ENCODE results near the gene ZHX3. TPM values are rescaled to one million over a fixed set of nuclear protein-coding genes. Genes with fewer than 3 reads are reported as not detected.

The ZHX3 gene
- polyA plus RNA-seq, 3 donors: 0.58 to 3.2 (median 1.1) TPM

- peaks cover 11 to 24% (median 16%) of the 10 kb centered on the region in 3 donors for H3K27me3 Mint-ChIP-seq (ENCODE audit: low read depth in 3 of 3)
- intact Hi-C loops (cut with micrococcal nuclease): loop anchor here in 1 of 2 donors (10.0 kb wide), 1 partner anchor 383 kb away; no protein-coding TSS in a partner anchor
- Histone ChIP-seq H4K20me1 (ENCODE audit: insufficient read depth, low read length) (no peaks in the 10 kb centered on the region), H3K27ac (ENCODE audit: low read depth in 1 of 2, low read length in 2 of 2) (no peak overlapping the region), H3K27me3 (ENCODE audit: control insufficient read depth in 2 of 2, insufficient read depth in 2 of 2, low read length in 2 of 2) (no peaks in the 10 kb centered on the region), H3K4me2 (replicated peaks; ENCODE audit: extremely low read depth, low read length, poor library complexity, severe bottlenecking) (no peak overlapping the region), H3K4me3 (replicated peaks in 1 of 3; ENCODE audit: low read depth in 2 of 3, low read length in 3 of 3) (no peak overlapping the region), H3K9me3 (replicated peaks in 1 of 2; ENCODE audit: control insufficient read depth in 1 of 2, insufficient read depth in 1 of 2, low read length in 2 of 2) (no peaks in the 10 kb centered on the region), H3K36me3 (replicated peaks in 1 of 2; ENCODE audit: control insufficient read depth in 1 of 2, insufficient read depth in 2 of 2, low read length in 2 of 2) (no peaks in the 10 kb centered on the region), H2AFZ (ENCODE audit: insufficient read depth, low read depth, low read length, poor library complexity, severe bottlenecking) (no peak overlapping the region), H3K79me2 (ENCODE audit: insufficient read depth, low read length) (no peaks in the 10 kb centered on the region), H3K4me1 (ENCODE audit: control insufficient read depth in 1 of 2, insufficient read depth in 2 of 2, low read length in 2 of 2) (no peaks in the 10 kb centered on the region), H3K9ac (ENCODE audit: insufficient read depth, low read length, poor library complexity, severe bottlenecking) (no peak overlapping the region)
- H3K9me3 Mint-ChIP-seq: no peaks in the 10 kb centered on the region
- 89% methylated on average over 13 of the region's 13 CpGs for WGBS (ENCODE audit: insufficient coverage)
- no peak for TF ChIP-seq CTCF (IDR thresholded peaks at IDR 0.05)
- no peaks in the 10 kb centered on the region for H3K36me3 Mint-ChIP-seq
- H3K4me3 Mint-ChIP-seq: no peak overlapping the region
- DNase-seq: no peak
- H3K4me1 Mint-ChIP-seq: peaks cover 6% of the 10 kb centered on the region
- H3K27ac Mint-ChIP-seq: no peak overlapping the region
These were observed 30.2 kb upstream of the ZHX3 start for GRCh38 chr20:41347523-41348429.

GRCh38 chr20:41345729-41346067 is 28.2 kb upstream of the ZHX3 start:
- Histone ChIP-seq H3K79me2 (ENCODE audit: insufficient read depth, low read length) (no peaks in the 10 kb centered on the region), H3K36me3 (replicated peaks in 1 of 2; ENCODE audit: control insufficient read depth in 1 of 2, insufficient read depth in 2 of 2, low read length in 2 of 2) (no peaks in the 10 kb centered on the region), H3K4me2 (replicated peaks; ENCODE audit: extremely low read depth, low read length, poor library complexity, severe bottlenecking) (no peak overlapping the region), H3K4me3 (replicated peaks in 1 of 3; ENCODE audit: low read depth in 2 of 3, low read length in 3 of 3) (no peak overlapping the region), H3K9ac (ENCODE audit: insufficient read depth, low read length, poor library complexity, severe bottlenecking) (no peak overlapping the region), H3K9me3 (replicated peaks in 1 of 2; ENCODE audit: control insufficient read depth in 1 of 2, insufficient read depth in 1 of 2, low read length in 2 of 2) (no peaks in the 10 kb centered on the region), H3K27ac (ENCODE audit: low read depth in 1 of 2, low read length in 2 of 2) (no peak overlapping the region), H4K20me1 (ENCODE audit: insufficient read depth, low read length) (no peaks in the 10 kb centered on the region), H2AFZ (ENCODE audit: insufficient read depth, low read depth, low read length, poor library complexity, severe bottlenecking) (no peak overlapping the region), H3K4me1 (ENCODE audit: control insufficient read depth in 1 of 2, insufficient read depth in 2 of 2, low read length in 2 of 2) (peaks cover 2 to 4% of the 10 kb centered on the region in 2 donors), H3K27me3 (ENCODE audit: control insufficient read depth in 2 of 2, insufficient read depth in 2 of 2, low read length in 2 of 2) (peaks cover 0 to 6% of the 10 kb centered on the region in 2 donors)
- H3K4me3 Mint-ChIP-seq: no peak overlapping the region
- H3K27ac Mint-ChIP-seq: no peak overlapping the region
- 91% methylated on average over 17 of the region's 17 CpGs for WGBS (ENCODE audit: insufficient coverage)
- no peaks in the 10 kb centered on the region for H3K36me3 Mint-ChIP-seq
- intact Hi-C loops (cut with micrococcal nuclease): loop anchor here in 1 of 2 donors (10.0 kb wide), 1 partner anchor 381 kb away; no protein-coding TSS in a partner anchor
- H3K9me3 Mint-ChIP-seq: no peaks in the 10 kb centered on the region
- peaks cover 5% of the 10 kb centered on the region for H3K4me1 Mint-ChIP-seq
- no peak for TF ChIP-seq CTCF (IDR thresholded peaks at IDR 0.05)
- DNase-seq: no peak
- peaks cover 14 to 16% (median 16%) of the 10 kb centered on the region in 3 donors for H3K27me3 Mint-ChIP-seq (ENCODE audit: low read depth in 3 of 3)

All from CD14-positive monocyte (primary cell).